Cortex of kidney (tissue), 1 donor: Measurements from ENCODE around the gene RPS24.
"Not testable (repeated sequence)": the region's sequence is repeated elsewhere in the genome, so short reads cannot be mapped to it uniquely, and the experiment has no call there.

Experiments used
- DNase-seq: peaks from one replicate; lab custom pipeline; 2025; lab: John Stamatoyannopoulos, UW

RPS24 gene

DNA sequence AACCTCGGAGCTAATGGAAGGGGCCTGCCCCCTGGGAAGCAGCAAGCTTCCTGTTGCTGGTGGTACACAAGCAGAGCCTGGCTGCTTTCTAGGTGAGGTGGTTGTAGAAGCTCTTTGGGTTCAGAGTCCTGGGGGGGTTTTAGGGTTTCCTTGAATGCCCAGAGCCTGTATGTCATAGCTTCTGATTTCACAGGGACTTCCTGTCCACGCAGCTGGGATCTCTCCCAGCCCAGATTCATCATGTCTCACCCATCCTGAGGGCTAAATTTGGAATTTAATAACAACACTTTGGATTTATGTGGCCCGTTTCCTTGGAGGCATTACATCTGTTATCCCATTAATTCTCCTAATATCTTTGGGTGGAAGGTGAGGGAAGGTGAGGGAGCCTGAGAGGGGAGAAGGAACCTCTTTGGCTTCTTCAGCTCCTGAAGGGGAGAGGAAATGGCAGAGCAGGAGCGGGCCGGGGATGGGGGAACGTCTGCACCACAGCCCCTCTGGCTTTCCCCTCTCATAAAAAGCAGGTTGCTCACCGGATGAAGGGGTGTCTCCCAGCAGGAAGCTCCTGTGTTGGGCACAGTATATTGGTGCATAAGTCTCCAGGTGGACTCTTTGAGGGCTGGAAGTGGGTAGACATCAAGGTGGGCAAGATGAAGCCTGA, 19.7 kb downstream of the RPS24 start:
- no peak for DNase-seq

GRCh38 chr10:78058562-78058961, 24.9 kb downstream of the RPS24 start:
- DNase-seq, result no peak

- no peak for DNase-seq
Measured at GRCh38 chr10:78059906-78060702, 26.4 kb downstream of the RPS24 start.

- DNase-seq, result no peak
Measured at GRCh38 chr10:78062296-78062695, 28.6 kb downstream of the RPS24 start.

DNA sequence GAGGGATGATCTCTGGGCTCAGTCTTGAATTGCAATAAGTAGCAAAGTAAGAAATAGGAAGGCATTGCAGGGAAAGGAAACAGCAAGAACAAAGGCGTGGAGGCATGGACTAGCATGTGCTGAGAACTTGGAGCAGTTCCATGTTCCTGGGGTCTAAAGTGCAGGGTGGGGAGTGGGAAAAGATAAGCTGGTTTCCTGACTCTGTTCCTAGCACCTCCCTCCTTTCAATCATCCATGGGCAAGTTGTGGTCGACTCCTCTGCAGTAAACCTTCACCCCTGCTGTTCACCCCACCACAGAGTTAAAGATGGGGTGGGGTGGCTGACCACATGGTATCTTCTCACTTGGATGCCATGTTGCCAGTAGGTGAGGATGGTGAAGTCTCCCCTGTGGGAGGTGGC, 29.6 kb downstream of the RPS24 start:
- no peak for DNase-seq

GRCh38 chr10:78064919-78065318, 31.3 kb downstream of the RPS24 start:
- DNase-seq, result not testable (repeated sequence)

GRCh38 chr10:78065611-78066010, 31.9 kb downstream of the RPS24 start:
- no peak for DNase-seq

GRCh38 chr10:78066012-78066411, 32.3 kb downstream of the RPS24 start:
- no peak for DNase-seq

DNA sequence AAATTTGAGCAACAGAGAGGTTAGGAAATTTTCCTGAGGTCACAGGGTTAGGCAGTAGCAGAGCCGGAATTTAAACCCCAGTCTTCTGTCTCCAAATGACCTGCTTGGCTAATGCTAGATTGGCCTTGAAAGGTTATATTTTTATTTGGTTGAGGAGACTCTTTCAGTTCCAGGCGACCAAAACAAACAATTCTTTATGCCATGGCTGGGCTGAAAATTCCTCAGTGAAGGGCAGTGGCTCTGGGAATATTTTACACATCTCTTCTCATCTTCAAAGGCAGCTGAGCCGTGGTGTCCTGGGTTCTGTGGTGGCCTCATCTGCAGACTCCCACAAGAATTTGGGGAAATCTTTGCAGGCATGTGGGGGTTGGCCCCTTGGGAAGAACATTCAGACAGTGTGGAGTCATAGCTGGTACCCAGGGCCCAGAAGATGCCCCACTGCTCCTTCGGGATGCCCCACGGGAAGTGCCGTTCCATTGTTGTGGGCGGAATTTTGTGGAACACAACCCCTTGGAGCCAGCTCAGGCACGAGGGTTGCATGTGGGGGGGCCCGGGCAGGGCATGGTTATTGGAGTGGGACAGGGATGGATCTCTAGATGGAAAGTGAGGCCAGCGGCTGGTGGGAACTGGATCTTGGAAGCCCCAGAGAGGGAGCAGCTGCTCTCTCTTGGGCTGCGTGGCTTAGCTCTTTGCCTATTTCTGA, 33.2 kb downstream of the RPS24 start:
- DNase-seq, result no peak

- DNase-seq, result no peak
Measured at GRCh38 chr10:78069151-78069550, 35.5 kb downstream of the RPS24 start.

GRCh38 chr10:78070064-78070463, 36.4 kb downstream of the RPS24 start:
- not testable (repeated sequence) for DNase-seq

DNA sequence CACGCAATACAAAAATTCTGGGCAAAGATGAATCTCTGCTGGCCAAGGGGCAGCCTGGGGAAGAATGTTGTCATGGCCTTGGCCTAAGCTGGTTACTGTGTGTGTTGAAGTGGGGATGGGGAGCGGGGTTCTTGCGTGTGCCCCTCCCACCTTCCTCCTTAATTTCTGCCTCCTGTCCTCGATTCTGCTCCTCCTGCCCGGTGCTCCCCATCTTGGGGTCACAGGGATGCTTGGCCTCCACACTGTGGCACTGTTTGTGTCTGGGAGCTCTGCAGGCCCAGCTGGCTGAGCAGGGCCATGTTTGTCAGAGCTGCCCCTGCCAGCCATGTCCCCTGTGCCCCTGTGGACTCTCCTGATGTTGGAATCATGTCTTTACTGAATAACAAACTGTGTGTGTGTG, 37.1 kb downstream of the RPS24 start:
- DNase-seq, result no peak

DNA sequence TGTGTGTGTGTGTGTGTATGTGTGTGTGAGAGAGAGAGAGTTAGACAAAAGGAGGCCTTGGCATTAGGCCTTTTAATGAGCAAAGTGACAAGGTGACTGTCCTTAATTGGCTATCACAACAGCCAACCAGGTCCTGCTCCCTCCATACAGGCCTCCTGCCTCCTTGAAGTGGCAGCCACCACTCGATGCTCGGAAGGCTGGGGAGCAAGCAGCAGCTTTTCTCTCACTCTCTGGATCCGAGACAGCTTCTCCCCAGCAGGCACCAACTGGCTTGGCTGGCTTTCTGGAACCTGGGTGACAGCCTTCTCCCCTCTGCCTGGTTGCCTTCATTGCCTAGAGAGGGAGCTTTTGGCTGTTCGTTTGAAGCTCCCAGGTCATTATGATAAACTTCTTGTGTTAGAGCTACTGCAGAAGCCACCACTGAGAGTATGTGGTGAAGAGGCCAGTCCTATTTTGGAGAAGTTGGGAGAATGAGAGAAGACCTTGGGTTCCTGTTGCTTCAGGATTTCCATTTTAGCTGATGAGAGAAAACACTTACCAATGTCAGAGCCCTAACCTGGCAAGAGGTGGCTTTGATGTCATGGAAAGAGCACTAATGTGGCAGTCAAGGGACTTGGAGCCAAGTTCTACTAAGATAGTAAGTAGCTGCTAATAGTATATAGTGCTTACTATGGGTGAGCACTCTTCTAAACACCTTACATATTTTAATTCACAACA, 37.6 kb downstream of the RPS24 start:
- DNase-seq, result no peak

DNA sequence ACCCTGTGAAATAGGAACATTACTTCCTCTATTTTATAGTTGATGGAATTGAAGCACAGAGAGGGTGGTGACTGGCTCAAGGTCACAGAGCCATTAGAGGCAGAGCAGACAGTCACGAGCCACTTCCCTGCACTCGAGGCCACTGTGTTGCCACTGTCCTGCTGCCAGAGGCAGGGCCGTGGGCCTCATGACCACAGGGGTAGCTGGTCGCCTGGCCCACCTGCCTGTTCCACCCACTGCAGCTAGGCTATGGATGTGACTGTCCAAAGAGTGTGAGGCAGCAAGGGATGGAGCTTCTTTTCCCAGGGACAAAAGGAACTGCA, 38.2 kb downstream of the RPS24 start:
- no peak for DNase-seq

DNA sequence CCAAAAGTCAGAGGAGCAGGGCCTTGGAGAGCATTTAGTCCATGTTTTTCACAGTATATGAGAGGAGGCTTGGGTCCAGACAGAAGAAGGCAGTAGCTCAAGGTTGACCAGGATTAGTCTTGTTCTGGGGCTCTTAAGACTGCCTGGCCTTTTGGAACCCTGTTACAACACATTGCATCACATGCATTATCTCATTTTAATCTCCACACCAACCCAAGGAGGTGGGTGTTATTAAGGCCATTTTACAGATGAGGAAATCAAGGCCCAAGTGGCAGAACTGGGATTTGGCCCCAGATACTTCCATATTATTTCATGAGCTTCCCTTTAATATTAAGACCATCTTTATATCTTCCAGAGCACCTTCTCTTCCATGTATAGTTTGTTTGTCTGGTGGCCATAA, 38.8 kb downstream of the RPS24 start:
- no peak for DNase-seq

- DNase-seq, result not testable (repeated sequence)
Measured at GRCh38 chr10:78075806-78076205, 42.1 kb downstream of the RPS24 start.

DNA sequence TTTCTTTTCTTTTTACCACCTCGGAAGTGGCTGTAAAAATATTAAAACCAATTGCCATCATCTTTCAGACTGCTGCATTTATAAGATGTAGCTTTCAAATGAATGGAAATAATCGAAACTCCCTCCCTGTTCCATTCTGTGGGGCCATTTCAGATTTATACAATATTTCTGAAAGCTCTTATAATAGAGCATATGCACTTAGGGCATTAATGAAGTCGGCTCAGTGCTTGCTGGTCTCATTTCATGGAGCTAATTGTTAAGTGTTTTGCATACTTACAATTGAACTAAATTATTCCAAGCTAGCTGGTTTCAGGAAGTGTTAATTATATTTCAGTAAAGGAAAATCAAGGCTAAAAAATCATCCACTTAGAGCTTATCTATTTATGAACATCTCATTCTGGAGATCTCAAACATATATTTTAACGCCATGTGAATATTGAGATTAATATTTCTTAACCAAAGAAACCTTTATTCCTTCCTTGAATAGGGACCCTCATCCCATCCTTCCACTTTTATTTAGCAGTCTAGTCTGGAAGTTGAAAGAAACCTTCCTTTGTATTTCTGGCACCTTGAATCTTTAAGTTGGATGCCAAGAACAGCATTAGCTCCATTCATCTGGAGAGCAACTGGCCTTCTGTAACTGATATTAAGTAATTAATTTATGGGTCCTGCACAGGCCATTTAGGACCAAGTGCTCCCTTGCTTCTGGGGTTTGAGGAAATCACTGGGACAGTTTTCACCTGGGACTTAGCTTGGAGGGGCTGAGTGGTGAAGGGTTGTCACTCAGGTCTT, 45.1 kb downstream of the RPS24 start:
- DNase-seq, result no peak

DNA sequence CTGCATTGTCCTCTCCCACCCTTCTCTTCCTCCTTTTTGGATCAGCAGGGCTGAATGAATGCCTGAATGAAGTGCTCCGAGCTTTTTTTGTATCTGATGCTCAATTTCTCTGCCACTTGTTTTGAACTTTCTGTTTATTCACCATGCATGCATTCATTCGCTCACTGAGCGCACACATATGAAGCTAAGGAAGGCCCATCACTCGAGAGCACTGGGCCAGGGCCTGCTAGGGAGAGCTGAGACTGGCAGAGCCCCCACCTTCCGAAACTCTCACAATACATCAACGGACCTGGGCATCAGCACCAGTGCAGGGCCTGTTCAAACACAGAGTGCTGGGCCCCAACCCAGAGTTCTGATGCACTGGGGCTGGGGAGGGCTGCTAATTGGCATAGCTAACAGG, 45.7 kb downstream of the RPS24 start:
- no peak for DNase-seq

DNA sequence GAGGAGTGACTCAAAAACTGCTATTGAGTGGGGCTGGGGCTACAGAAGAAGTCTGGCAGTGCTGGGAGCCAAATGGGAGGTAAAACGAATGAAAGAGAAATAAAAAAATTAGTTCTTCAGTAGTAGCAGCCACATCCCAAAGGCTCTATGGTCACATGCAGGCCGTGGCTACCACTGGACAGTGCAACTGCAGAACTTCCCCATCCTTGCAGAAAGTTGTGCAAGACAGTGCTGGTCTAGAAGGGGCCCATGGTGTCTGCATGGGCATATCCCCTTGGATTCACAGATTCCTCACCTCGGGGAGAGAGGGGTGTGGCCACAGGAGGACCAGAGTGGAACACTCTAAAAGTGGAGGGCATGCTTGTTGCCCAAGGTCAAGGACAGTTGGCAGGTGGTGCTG, 47.6 kb downstream of the RPS24 start:
- no peak for DNase-seq

- DNase-seq, result no peak
Measured at GRCh38 chr10:78082636-78083035, 49.0 kb downstream of the RPS24 start.
